A673 (cell line): ENCODE measurements around the gene PEX26. TPM values are rescaled to one million over a fixed set of nuclear protein-coding genes. Genes with fewer than 3 reads are reported as not detected.

Source experiments
- BruUV-seq: library from RNA; stranded (reverse); fragments of 400-500 nt; replicated peaks from 2 replicates; lab custom pipeline; 2021; lab: Mats Ljungman, UMichigan
- CTCF ChIA-PET: fragments of 300-600 bp; sonication (Branson Sonifier 250); formaldehyde crosslinking; loops from one replicate; lab custom pipeline; 2022; ENCODE audit warnings: antibody characterized with exemption; lab: Charles Lee
- POLR2A ChIA-PET: fragments of 300-600 bp; sonication (Branson Sonifier 250); formaldehyde crosslinking; loops from one replicate; lab custom pipeline; 2022; ENCODE audit warnings: antibody characterized with exemption; ENCODE audit not compliant: low non-redundant PET; lab: Charles Lee
- DNase-seq: peaks from one replicate; pipeline ENCODE4 v3.0.0-alpha.2; 2015; ENCODE audit warnings: low spot score
- H3K27ac ChIP-seq: fragments of 200-600 bp; sonication (generic); 2 replicates; pipeline ENCODE4 v1.5.1; 2016; ENCODE audit warnings: mixed run types, low read depth, mild to moderate bottlenecking, mixed read lengths, antibody characterized with exemption, low read length; ENCODE audit not compliant: poor library complexity, severe bottlenecking
- H3K27me3 ChIP-seq: fragments of 200-600 bp; sonication (generic); replicated peaks from 2 replicates; pipeline ENCODE4 v1.6.1; 2017; ENCODE audit warnings: mixed run types, low read depth, mild to moderate bottlenecking, mixed read lengths, antibody characterized with exemption, low read length; ENCODE audit not compliant: insufficient read depth, poor library complexity
- H3K36me3 ChIP-seq: fragments of 200-600 bp; sonication (generic); 2 replicates; pipeline ENCODE4 v1.6.1; 2016; ENCODE audit warnings: mixed run types, mild to moderate bottlenecking, mixed read lengths, antibody characterized with exemption, low read length; ENCODE audit not compliant: insufficient read depth, poor library complexity, severe bottlenecking
- H3K4me1 ChIP-seq: fragments of 200-600 bp; sonication (generic); 2 replicates; pipeline ENCODE4 v1.6.1; 2017; ENCODE audit warnings: mixed run types, mild to moderate bottlenecking, mixed read lengths, antibody characterized with exemption, low read length; ENCODE audit not compliant: insufficient read depth, poor library complexity, severe bottlenecking
- H3K4me3 ChIP-seq: fragments of 200-600 bp; sonication (generic); 2 replicates; pipeline ENCODE4 v1.5.1; 2016; ENCODE audit warnings: low read depth, mixed run types, mild to moderate bottlenecking, mixed read lengths, low read length; ENCODE audit not compliant: poor library complexity, severe bottlenecking
- H3K9me3 ChIP-seq: fragments of 200-600 bp; sonication (generic); 2 replicates; pipeline ENCODE4 v1.6.1; 2016; ENCODE audit warnings: mixed run types, low read depth, mild to moderate bottlenecking, mixed read lengths, antibody characterized with exemption, low read length; ENCODE audit not compliant: poor library complexity, severe bottlenecking
- EZH2 ChIP-seq: fragments of 200-600 bp; sonication (generic); IDR thresholded peaks from 2 replicates; pipeline ENCODE4 v1.6.1; 2017; ENCODE audit warnings: borderline replicate concordance, low read depth, mild to moderate bottlenecking, mixed read lengths, antibody characterized with exemption, low read length; ENCODE audit not compliant: poor library complexity, severe bottlenecking
- intact Hi-C: fragments of 100-400 bp; cut with micrococcal nuclease; formaldehyde crosslinking; loops from one replicate; pipeline ENCODE4 v1.10.0; 2022; ENCODE audit not compliant: unreplicated experiment
- total RNA-seq: library from RNA; stranded (reverse); gene quantifications from 2 replicates; pipeline ENCODE4 v1.2.3, GENCODE V29; 2021
- TF ChIP-seq, protein P1 (sequence below): fragments of 300-800, 200-600 bp; sonication (generic); conservative IDR thresholded peaks from 2 replicates; pipeline ENCODE4 v1.5.1; 2017; ENCODE audit warnings: low read depth, mild to moderate bottlenecking, antibody characterized with exemption, low read length, moderate library complexity, mixed read lengths

The PEX26 gene
- total RNA-seq, 1 experiment from 2014 or later: 36.9 TPM

GRCh38 chr22:18075720-18076497 lies 1.9 kb upstream of the PEX26 start:
- no TSS peak for BruUV-seq
- Histone ChIP-seq H3K36me3 (peaks cover 14% of the 10 kb centered on the region), H3K27ac (no peak overlapping the region), H3K4me1 (peaks cover 19% of the 10 kb centered on the region), H3K27me3 (no peaks in the 10 kb centered on the region), H3K4me3 (peak overlapping the region; percentile 91), H3K9me3 (no peaks in the 10 kb centered on the region)
- POLR2A ChIA-PET: interaction anchor here (0.6 kb wide), 2 partner anchors 8 to 246 kb away, joined by 3 to 7 read pairs; no protein-coding TSS in a partner anchor
- peak; percentile 91 for DNase-seq
- intact Hi-C loops: loop anchor here (1.0 to 10.0 kb wide), 4 partner anchors 49 to 521 kb away; no protein-coding TSS in a partner anchor
- CTCF ChIA-PET: interaction anchor here (0.6 to 2.1 kb wide), 16 partner anchors 10 to 518 kb away, joined by 3 to 24 read pairs (median 5); no protein-coding TSS in a partner anchor
- TF ChIP-seq EZH2: no peak
- TF ChIP-seq, protein P1, sequence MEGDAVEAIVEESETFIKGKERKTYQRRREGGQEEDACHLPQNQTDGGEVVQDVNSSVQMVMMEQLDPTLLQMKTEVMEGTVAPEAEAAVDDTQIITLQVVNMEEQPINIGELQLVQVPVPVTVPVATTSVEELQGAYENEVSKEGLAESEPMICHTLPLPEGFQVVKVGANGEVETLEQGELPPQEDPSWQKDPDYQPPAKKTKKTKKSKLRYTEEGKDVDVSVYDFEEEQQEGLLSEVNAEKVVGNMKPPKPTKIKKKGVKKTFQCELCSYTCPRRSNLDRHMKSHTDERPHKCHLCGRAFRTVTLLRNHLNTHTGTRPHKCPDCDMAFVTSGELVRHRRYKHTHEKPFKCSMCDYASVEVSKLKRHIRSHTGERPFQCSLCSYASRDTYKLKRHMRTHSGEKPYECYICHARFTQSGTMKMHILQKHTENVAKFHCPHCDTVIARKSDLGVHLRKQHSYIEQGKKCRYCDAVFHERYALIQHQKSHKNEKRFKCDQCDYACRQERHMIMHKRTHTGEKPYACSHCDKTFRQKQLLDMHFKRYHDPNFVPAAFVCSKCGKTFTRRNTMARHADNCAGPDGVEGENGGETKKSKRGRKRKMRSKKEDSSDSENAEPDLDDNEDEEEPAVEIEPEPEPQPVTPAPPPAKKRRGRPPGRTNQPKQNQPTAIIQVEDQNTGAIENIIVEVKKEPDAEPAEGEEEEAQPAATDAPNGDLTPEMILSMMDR: peak; percentile 82

DNA sequence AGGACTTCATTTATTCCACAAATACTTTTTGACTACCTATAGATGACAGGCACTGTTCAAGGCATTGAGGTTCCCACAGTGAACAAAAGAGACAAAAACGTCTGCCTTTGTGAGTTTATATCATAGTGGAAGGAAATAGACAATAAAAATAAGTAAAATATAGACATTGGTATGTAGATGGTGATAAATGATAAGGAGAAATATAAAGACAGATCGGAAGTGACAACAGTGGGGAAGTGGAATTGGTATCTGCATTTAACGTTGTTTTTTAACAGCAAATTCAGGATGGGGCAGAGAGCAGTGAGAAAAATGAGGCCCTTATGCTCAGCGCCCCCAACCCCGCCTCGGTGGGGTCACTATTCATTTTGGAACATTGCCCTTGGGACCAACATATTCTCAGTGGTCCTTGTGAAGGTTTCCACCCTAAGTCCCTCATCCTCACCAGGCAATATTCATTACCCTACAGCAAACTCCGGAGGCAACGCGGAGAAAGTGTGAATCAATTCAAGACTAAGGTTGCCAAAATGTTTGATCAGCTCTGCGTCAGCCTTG lies 627 bp upstream of the PEX26 start:
- TF ChIP-seq, protein P1: no peak
- TF ChIP-seq EZH2: no peak
- H3K4me3 ChIP-seq: peak overlapping the region; percentile 91
- no peak for DNase-seq
- H3K27ac ChIP-seq: peak overlapping the region; percentile 70
- H3K4me1 ChIP-seq: peaks cover 19% of the 10 kb centered on the region
- ChIA-PET CTCF (interaction anchor here (0.6 to 2.1 kb wide), 4 partner anchors 14 to 519 kb away, joined by 3 to 6 read pairs (median 3); no protein-coding TSS in a partner anchor), POLR2A (interaction anchor here (0.6 kb wide), 1 partner anchor 926 kb away, joined by 3 read pairs; no protein-coding TSS in a partner anchor)
- peaks cover 23% of the 10 kb centered on the region for H3K36me3 ChIP-seq
- no peaks in the 10 kb centered on the region for H3K27me3 ChIP-seq
- intact Hi-C loops: loop anchor here (2.0 to 10.0 kb wide), 3 partner anchors 50 to 522 kb away; no protein-coding TSS in a partner anchor
- H3K9me3 ChIP-seq: no peaks in the 10 kb centered on the region
- BruUV-seq: TSS peak; percentile 86

DNA sequence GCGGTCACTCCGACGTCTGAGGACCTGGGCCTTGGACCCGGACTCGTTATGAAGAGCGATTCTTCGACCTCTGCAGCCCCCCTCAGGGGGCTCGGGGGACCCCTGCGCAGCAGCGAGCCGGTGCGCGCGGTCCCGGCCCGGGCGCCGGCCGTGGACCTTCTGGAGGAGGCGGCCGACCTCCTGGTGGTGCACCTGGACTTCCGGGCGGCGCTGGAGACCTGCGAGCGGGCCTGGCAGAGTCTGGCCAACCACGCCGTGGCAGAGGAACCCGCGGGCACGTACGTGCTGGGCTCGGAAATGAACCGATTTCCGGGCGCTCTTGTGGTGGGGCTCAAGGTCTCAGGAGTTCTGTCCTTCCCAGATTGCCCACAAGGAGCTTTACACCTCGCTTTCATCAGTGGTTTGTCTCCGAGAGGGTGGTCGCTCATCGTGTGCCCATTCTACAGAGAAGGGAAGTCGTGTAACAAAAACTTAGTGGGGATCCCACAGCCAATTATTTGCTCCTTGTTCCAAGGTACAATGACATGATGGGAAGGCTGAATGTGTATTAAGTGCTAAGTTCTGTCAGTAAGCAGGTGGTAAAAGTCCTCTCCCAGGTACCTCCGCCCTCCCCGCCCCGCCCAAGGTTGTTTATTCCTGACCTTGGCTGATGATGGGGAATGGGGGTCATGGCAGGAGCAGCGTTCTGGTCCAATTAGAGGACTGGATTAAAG lies 695 bp downstream of the PEX26 start:
- intact Hi-C loops: loop anchor here (5.0 to 10.0 kb wide), 2 partner anchors 51 to 524 kb away; no protein-coding TSS in a partner anchor
- BruUV-seq: TSS peak; percentile 31
- CTCF ChIA-PET: interaction anchor here (0.7 kb wide), 1 partner anchor 1367 kb away, joined by 3 read pairs; no protein-coding TSS in a partner anchor

More for the DNA sequence above, 695 bp downstream of the PEX26 start:
- peak; percentile 28 for DNase-seq
- TF ChIP-seq EZH2: no peak
- TF ChIP-seq, protein P1: no peak
- peak overlapping the region; percentile 70 for H3K27ac ChIP-seq
- H3K4me1 ChIP-seq: peaks cover 19% of the 10 kb centered on the region
- H3K36me3 ChIP-seq: peaks cover 35% of the 10 kb centered on the region
- H3K27me3 ChIP-seq: no peaks in the 10 kb centered on the region
- POLR2A ChIA-PET: no interaction called here
- H3K4me3 ChIP-seq: peak overlapping the region; percentile 91
- no peaks in the 10 kb centered on the region for H3K9me3 ChIP-seq
